GM21390 (cell line): ENCODE results near the gene NOC2L.
"Not testable (repeated sequence)": the region's sequence is repeated elsewhere in the genome, so short reads cannot be mapped to it uniquely, and the experiment has no call there.

Experiments used
- ATAC-seq: cut with Tn5 transposase; IDR thresholded peaks from one replicate; pipeline ENCODE4 v1.9.1; 2021; ENCODE audit not compliant: unreplicated experiment

Gene NOC2L

GRCh38 chr1:906600-907420 is 52.2 kb downstream of the NOC2L start:
- no peak for ATAC-seq

- no peak for ATAC-seq
These were observed 53.1 kb downstream of the NOC2L start for GRCh38 chr1:905811-906599.

GRCh38 chr1:905071-905749 is 53.8 kb downstream of the NOC2L start:
- ATAC-seq = no peak

GRCh38 chr1:904310-904950 is 54.6 kb downstream of the NOC2L start:
- no peak for ATAC-seq

- ATAC-seq = no peak
These were observed 55.3 kb downstream of the NOC2L start for GRCh38 chr1:903721-904271.

- no peak for ATAC-seq
These were observed 55.8 kb downstream of the NOC2L start for GRCh38 chr1:903305-903704.

- ATAC-seq = no peak
These were observed 56.3 kb downstream of the NOC2L start for GRCh38 chr1:902802-903201.

- ATAC-seq = no peak
These were observed 57.8 kb downstream of the NOC2L start for GRCh38 chr1:901108-901859.

GRCh38 chr1:899636-900317 is 59.3 kb downstream of the NOC2L start:
- no peak for ATAC-seq

GRCh38 chr1:897951-898350 is 61.1 kb downstream of the NOC2L start:
- ATAC-seq = not testable (repeated sequence)

GRCh38 chr1:897226-897625 is 61.8 kb downstream of the NOC2L start:
- ATAC-seq = no peak
